GM12878 (cell line): Measurements from ENCODE around the gene ASIP.

ENCODE experiments used
- CHD1 ChIP-seq: IDR thresholded peaks from 2 replicates; pipeline ENCODE4 v1.6.1; 2012; ENCODE audit warnings: low read depth, low read length, improper control_type of control experiment
- CTCF ChIP-seq, 3 experiments: IDR thresholded peaks in 2 of 3; conservative IDR thresholded peaks in 1 of 3; 2 replicates each; pipeline ENCODE4 v1.5.1; 2011; ENCODE audit warnings: low read depth in 3 of 3, low read length in 3 of 3, mild to moderate bottlenecking in 3 of 3, control low read depth in 2 of 3, moderate library complexity in 2 of 3, inconsistent platforms in 1 of 3, mixed read lengths in 1 of 3; ENCODE audit not compliant: control insufficient read depth in 2 of 3, insufficient read depth in 1 of 3; ENCODE audit errors: extremely low read depth in 1 of 3
- JUNB ChIP-seq: IDR thresholded peaks from 2 replicates; pipeline ENCODE4 v1.6.1; 2016; ENCODE audit warnings: antibody characterized with exemption, mild to moderate bottlenecking
- MYC ChIP-seq: IDR thresholded peaks from 2 replicates; pipeline ENCODE4 v1.6.1; 2011; ENCODE audit warnings: mild to moderate bottlenecking, low read length, moderate library complexity, inconsistent platforms; ENCODE audit not compliant: insufficient read depth, insufficient replicate concordance, insufficient read length, severe bottlenecking
- NRF1 ChIP-seq: conservative IDR thresholded peaks from 2 replicates; pipeline ENCODE4 v1.6.1; 2011; ENCODE audit warnings: mild to moderate bottlenecking, low read depth, low read length, improper control_type of control experiment
- POLR2A ChIP-seq: IDR thresholded peaks from 2 replicates; pipeline ENCODE4 v1.6.1; 2011; ENCODE audit warnings: low read depth, mild to moderate bottlenecking, low read length
- SRF ChIP-seq, 2 experiments: IDR thresholded peaks; 2 replicates each; pipeline ENCODE4 v1.6.1; 2011; ENCODE audit warnings: low read depth in 2 of 2, low read length in 2 of 2, mild to moderate bottlenecking in 1 of 2, moderate library complexity in 1 of 2
- ZBTB33 ChIP-seq: fragments of 450-650 bp; IDR thresholded peaks from 2 replicates; pipeline ENCODE4 v1.6.1; 2017; ENCODE audit warnings: mild to moderate bottlenecking
- ZNF207 ChIP-seq: fragments of 450-650 bp; IDR thresholded peaks from 2 replicates; pipeline ENCODE4 v1.6.1; 2014; ENCODE audit warnings: antibody characterized with exemption, mild to moderate bottlenecking, borderline replicate concordance

- TF ChIP-seq ZNF207: no peak
- no peak for TF ChIP-seq CTCF (IDR thresholded peaks at IDR 0.05 in 2 of 3, conservative IDR thresholded peaks at IDR 0.05 in 1 of 3; ENCODE audit: control insufficient read depth in 2 of 3, extremely low read depth in 1 of 3, insufficient read depth in 1 of 3, low read depth in 3 of 3, low read length in 3 of 3)
- TF ChIP-seq ZBTB33: no peak
- TF ChIP-seq JUNB: no peak
- TF ChIP-seq NRF1: no peak
- TF ChIP-seq MYC: no peak
- TF ChIP-seq SRF (IDR thresholded peaks at IDR 0.05; ENCODE audit: low read depth in 2 of 2, low read length in 2 of 2): no peak
- TF ChIP-seq CHD1: no peak
- no peak for TF ChIP-seq POLR2A
Measured at GRCh38 chr20:34216382-34216742, 24.9 kb upstream of the ASIP start.
